Erythroblast (primary cell): Measurements from ENCODE around the gene MYL6B.

Experiments used
- GATA1 ChIP-seq: IDR thresholded peaks from 2 replicates; pipeline ENCODE4 v1.6.1; 2011; ENCODE audit warnings: low read depth, mild to moderate bottlenecking, control low read depth, low read length, moderate library complexity
- POLR2A ChIP-seq: IDR thresholded peaks from 2 replicates; pipeline ENCODE4 v1.6.1; 2011; ENCODE audit warnings: mild to moderate bottlenecking, low read length

GRCh38 chr12:56155256-56155845, 3.0 kb downstream of the MYL6B start:
- TF ChIP-seq POLR2A: no peak
- no peak for TF ChIP-seq GATA1
